Tibial nerve (tissue), 4 donors: ENCODE measurements around the gene SLC12A7.

Source experiments
- CTCF ChIP-seq, 5 experiments: fragments of 200-600 bp in 3 of 5; fragments of 450-650 bp in 2 of 5; sonication (generic) in 3 of 5; IDR thresholded peaks; one replicate each; pipeline ENCODE4 v1.5.1; 2016 to 2019; ENCODE audit warnings: antibody characterized with exemption in 5 of 5, mild to moderate bottlenecking in 3 of 5, moderate library complexity in 2 of 5
- EP300 ChIP-seq, 2 donors: sonication (generic); formaldehyde crosslinking; IDR thresholded peaks; one replicate each; pipeline ENCODE4 v1.6.1; 2017; ENCODE audit warnings: antibody characterized with exemption in 2 of 2, mild to moderate bottlenecking in 1 of 2

- TF ChIP-seq CTCF (IDR thresholded peaks at IDR 0.05) = no peak
- TF ChIP-seq EP300 (IDR thresholded peaks at IDR 0.05) = no peak
Measured at GRCh38 chr5:1018596-1018995, 93.3 kb downstream of the SLC12A7 start.
